PFSK-1 (cell line): Measurements from ENCODE around the gene CFAP299.

Experiments used
- FOXP2 ChIP-seq: optimal IDR thresholded peaks from 2 replicates; pipeline ENCODE3; 2011; ENCODE audit warnings: borderline replicate concordance, control low read depth, inconsistent platforms; ENCODE audit not compliant: insufficient read depth; ENCODE audit errors: extremely low read length, extremely low read depth
- POLR2AphosphoS5 ChIP-seq: IDR thresholded peaks from 2 replicates; pipeline ENCODE4 v1.6.1; 2012; ENCODE audit warnings: low read depth, mild to moderate bottlenecking, control low read depth, low read length, moderate library complexity
- SIN3A ChIP-seq: IDR thresholded peaks from 2 replicates; pipeline ENCODE4 v1.6.1; 2012; ENCODE audit warnings: mild to moderate bottlenecking, low read length, moderate library complexity, borderline replicate concordance; ENCODE audit not compliant: insufficient read depth
- TAF1 ChIP-seq: IDR thresholded peaks from 2 replicates; pipeline ENCODE4 v1.6.1; 2012; ENCODE audit warnings: low read length, control low read depth, borderline replicate concordance; ENCODE audit not compliant: insufficient read depth

DNA sequence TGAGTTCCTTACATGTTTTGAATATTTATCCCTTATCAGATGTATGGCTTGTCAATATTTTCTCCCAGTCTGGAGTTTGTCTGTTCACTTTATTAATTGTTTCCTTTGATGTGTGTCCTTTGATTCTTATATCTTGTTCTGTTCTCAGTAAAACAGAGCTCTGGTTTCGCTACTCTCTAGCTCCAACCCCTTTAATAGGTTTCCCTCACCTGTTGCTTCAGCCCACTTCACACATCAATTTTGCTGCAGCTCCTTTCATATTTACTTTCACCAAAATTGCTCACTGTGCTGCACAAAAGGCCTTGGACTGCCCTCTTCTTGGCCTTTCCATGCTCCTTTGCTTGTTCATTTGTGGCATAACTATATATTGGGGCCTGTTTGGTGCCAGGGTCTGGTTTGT lies 85.1 kb downstream of the CFAP299 start:
- no peak for TF ChIP-seq POLR2AphosphoS5
- TF ChIP-seq SIN3A: no peak
- TF ChIP-seq FOXP2: no peak
- no peak for TF ChIP-seq TAF1
